ENCODE results near the gene ZNF486. TPM values are rescaled to one million over a fixed set of nuclear protein-coding genes. Genes with fewer than 3 reads are reported as not detected.

Gene ZNF486
- total and polyA plus RNA-seq, 4 donors: 0.31 to 2.8 (median 0.57) TPM

GRCh38 chr19:20186174-20186573 is 19.2 kb downstream of the ZNF486 start:
- WGBS: 87% methylated on average over 4 of the region's 4 CpGs
- no peaks in the 10 kb centered on the region for H3K36me3 ChIP-seq (ENCODE audit: control insufficient read depth in 4 of 4, insufficient read depth in 3 of 4, low read depth in 1 of 4, low read length in 3 of 4)
- no peak for DNase-seq (ENCODE audit: low spot score)

DNA sequence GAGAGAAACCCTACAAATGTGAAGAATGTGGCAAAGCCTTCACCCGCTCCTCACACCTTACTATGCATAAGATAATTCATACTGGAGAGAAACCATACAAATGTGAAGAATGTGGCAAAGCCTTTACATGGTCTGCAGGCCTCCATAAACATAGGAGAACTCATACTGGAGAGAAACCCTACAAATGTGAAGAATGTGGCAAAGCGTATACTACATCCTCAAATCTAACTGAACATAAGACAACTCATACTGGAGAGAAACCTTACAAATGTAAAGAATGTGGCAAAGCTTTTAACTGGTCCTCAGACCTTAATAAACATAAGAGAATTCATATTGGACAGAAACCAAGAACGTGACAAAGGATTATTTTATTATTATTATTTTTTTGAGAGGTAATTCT is 30.7 kb downstream of the ZNF486 start:
- no peak overlapping the region for H3K4me3 ChIP-seq (ENCODE audit: low read depth in 1 of 3, low read length in 3 of 3)
- peaks cover 0 to 2% (median 0%) of the 10 kb centered on the region in 4 donors for H3K36me3 ChIP-seq (ENCODE audit: control insufficient read depth in 4 of 4, insufficient read depth in 3 of 4, low read depth in 1 of 4, low read length in 3 of 4)
- H3K27ac ChIP-seq (ENCODE audit: low read depth in 1 of 2, low read length in 2 of 2): no peak overlapping the region
- no peak overlapping the region for H3K9ac ChIP-seq (ENCODE audit: low read depth in 1 of 2, low read length in 2 of 2)
- 95% methylated on average over 3 of the region's 3 CpGs for WGBS
- TF ChIP-seq YY1 (IDR thresholded peaks at IDR 0.05) (no peak), FOXA1 (IDR thresholded peaks at IDR 0.05) (no peak), SP1 (IDR thresholded peaks at IDR 0.05) (no peak), RAD21 (IDR thresholded peaks at IDR 0.05) (no peak), GABPA (IDR thresholded peaks at IDR 0.05 in 1 of 2, conservative IDR thresholded peaks at IDR 0.05 in 1 of 2) (no peak), FOXA2 (IDR thresholded peaks at IDR 0.05) (no peak), TAF1 (conservative IDR thresholded peaks at IDR 0.05) (no peak), RXRA (IDR thresholded peaks at IDR 0.05) (no peak), CTCF (IDR thresholded peaks at IDR 0.05; ENCODE audit: low read depth, low read length, missing input control) (no peak), ZBTB33 (IDR thresholded peaks at IDR 0.05) (no peak), EGR1 (IDR thresholded peaks at IDR 0.05; ENCODE audit: low read depth in 2 of 2) (no peak), NR2F2 (IDR thresholded peaks at IDR 0.05) (no peak), HNF4G (IDR thresholded peaks at IDR 0.05) (no peak)
- TF ChIP-seq, protein P1, sequence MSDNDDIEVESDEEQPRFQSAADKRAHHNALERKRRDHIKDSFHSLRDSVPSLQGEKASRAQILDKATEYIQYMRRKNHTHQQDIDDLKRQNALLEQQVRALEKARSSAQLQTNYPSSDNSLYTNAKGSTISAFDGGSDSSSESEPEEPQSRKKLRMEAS (IDR thresholded peaks at IDR 0.05): no peak
- H3K27me3 ChIP-seq (ENCODE audit: control insufficient read depth in 4 of 4, insufficient read depth in 4 of 4, low read length in 3 of 4): no peaks in the 10 kb centered on the region
- DNase-seq (ENCODE audit: low spot score): no peak
- peaks cover 5 to 44% (median 12%) of the 10 kb centered on the region in 4 donors for H3K9me3 ChIP-seq (ENCODE audit: control insufficient read depth in 4 of 4, low read length in 3 of 4)
- no peaks in the 10 kb centered on the region for H3K4me1 ChIP-seq (ENCODE audit: control insufficient read depth in 4 of 4, insufficient read depth in 4 of 4, low read length in 3 of 4)

More at GRCh38 chr19:20186174-20186573, 19.2 kb downstream of the ZNF486 start:
- Histone ChIP-seq H3K9ac (ENCODE audit: low read depth in 1 of 2, low read length in 2 of 2) (no peak overlapping the region), H3K4me3 (ENCODE audit: low read depth in 1 of 3, low read length in 3 of 3) (no peak overlapping the region), H3K4me1 (ENCODE audit: control insufficient read depth in 4 of 4, insufficient read depth in 4 of 4, low read length in 3 of 4) (no peaks in the 10 kb centered on the region), H3K9me3 (ENCODE audit: control insufficient read depth in 4 of 4, low read length in 3 of 4) (peaks cover 0 to 10% (median 2%) of the 10 kb centered on the region in 4 donors), H3K27me3 (ENCODE audit: control insufficient read depth in 4 of 4, insufficient read depth in 4 of 4, low read length in 3 of 4) (no peaks in the 10 kb centered on the region), H3K27ac (ENCODE audit: low read depth in 1 of 2, low read length in 2 of 2) (no peak overlapping the region)
- TF ChIP-seq EGR1 (IDR thresholded peaks at IDR 0.05; ENCODE audit: low read depth in 2 of 2) (no peak), GABPA (IDR thresholded peaks at IDR 0.05 in 1 of 2, conservative IDR thresholded peaks at IDR 0.05 in 1 of 2) (no peak), TAF1 (conservative IDR thresholded peaks at IDR 0.05) (no peak), FOXA1 (IDR thresholded peaks at IDR 0.05) (no peak), YY1 (IDR thresholded peaks at IDR 0.05) (no peak), RAD21 (IDR thresholded peaks at IDR 0.05) (no peak), RXRA (IDR thresholded peaks at IDR 0.05) (no peak), ATF3 (IDR thresholded peaks at IDR 0.05) (no peak), NR2F2 (IDR thresholded peaks at IDR 0.05) (no peak), HNF4A (conservative IDR thresholded peaks at IDR 0.05) (no peak), SP1 (IDR thresholded peaks at IDR 0.05) (no peak), JUND (IDR thresholded peaks at IDR 0.05) (no peak), ZBTB33 (IDR thresholded peaks at IDR 0.05) (no peak), HNF4G (IDR thresholded peaks at IDR 0.05) (no peak)
- TF ChIP-seq, protein P2, sequence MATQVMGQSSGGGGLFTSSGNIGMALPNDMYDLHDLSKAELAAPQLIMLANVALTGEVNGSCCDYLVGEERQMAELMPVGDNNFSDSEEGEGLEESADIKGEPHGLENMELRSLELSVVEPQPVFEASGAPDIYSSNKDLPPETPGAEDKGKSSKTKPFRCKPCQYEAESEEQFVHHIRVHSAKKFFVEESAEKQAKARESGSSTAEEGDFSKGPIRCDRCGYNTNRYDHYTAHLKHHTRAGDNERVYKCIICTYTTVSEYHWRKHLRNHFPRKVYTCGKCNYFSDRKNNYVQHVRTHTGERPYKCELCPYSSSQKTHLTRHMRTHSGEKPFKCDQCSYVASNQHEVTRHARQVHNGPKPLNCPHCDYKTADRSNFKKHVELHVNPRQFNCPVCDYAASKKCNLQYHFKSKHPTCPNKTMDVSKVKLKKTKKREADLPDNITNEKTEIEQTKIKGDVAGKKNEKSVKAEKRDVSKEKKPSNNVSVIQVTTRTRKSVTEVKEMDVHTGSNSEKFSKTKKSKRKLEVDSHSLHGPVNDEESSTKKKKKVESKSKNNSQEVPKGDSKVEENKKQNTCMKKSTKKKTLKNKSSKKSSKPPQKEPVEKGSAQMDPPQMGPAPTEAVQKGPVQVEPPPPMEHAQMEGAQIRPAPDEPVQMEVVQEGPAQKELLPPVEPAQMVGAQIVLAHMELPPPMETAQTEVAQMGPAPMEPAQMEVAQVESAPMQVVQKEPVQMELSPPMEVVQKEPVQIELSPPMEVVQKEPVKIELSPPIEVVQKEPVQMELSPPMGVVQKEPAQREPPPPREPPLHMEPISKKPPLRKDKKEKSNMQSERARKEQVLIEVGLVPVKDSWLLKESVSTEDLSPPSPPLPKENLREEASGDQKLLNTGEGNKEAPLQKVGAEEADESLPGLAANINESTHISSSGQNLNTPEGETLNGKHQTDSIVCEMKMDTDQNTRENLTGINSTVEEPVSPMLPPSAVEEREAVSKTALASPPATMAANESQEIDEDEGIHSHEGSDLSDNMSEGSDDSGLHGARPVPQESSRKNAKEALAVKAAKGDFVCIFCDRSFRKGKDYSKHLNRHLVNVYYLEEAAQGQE (IDR thresholded peaks at IDR 0.05): no peak
